ENCODE measurements around the gene SPSB3. TPM values are rescaled to one million over a fixed set of nuclear protein-coding genes. Genes with fewer than 3 reads are reported as not detected.

The SPSB3 gene
- total RNA-seq (100 to 1,000 TPM in 1 of 2 donors, 10 to 100 TPM in 1; 92.2 to 101 TPM), total RNA-seq (115 to 194 reads per million in 2 donors)

DNA sequence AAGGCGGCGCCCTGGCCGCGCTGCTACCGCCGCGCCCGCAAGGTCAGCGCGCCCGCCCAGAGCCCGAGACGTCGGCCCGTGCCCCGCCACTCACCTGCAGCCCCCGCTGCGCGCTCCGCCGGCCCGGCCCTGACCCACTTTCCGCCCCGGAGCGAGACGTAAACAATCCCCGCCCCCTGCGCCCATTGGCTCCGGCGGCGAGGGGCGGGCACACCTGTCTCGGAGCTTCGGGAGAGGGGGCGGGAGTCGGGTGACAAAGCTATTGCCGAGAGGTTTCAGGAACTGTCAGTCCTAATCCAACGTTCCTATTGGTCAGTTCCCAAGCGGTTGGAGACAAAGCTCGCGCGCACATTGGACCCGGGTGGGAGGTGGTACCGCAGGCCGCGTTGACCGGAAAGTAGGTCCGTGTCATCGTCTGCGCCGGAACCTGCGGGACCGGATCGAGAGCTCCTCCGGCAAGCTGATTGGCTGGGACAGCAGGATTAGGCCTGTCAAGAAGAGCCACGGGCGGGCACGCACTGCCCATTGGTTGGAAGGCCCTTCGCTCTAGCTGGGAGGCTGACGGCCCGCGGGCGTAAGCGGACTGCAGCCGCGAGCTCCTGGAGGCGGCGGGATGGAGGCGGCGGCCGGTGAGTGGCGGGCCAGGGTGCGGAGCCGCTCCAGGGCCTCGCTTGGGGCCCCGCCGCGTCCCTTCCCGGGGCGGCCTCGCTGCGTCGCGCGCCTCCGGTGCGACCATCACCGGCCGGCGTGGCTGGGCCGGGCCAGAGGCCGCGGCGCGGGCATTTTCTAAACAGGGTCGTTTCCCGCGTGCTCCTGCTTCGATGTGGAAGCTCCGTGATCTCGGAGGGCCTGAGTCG lies at the start of gene SPSB3, which contains the start of gene NUBP2:
Gene SPSB3, minus strand, starts transcription at position 164 of the 857 bp plus-strand sequence. CDS start 1,088 bp downstream, outside the sequence.
Gene NUBP2, plus strand, starts transcription at position 553 of the 857 bp plus-strand sequence. Its CDS starts 61 bp downstream, at position 614.
- H3K36me3 Mint-ChIP-seq (ENCODE audit: low read depth): peaks cover 3% of the 10 kb centered on the region
- ATAC-seq (peak; percentile 89), DNase-seq (peak; percentile 91 to 97 (median 94))
- H3K27ac Mint-ChIP-seq: peak within 1 kb of the TSS; percentile 78
- H3K27me3 Mint-ChIP-seq: no peaks in the 10 kb centered on the region
- no peaks in the 10 kb centered on the region for H3K9me3 ChIP-seq (ENCODE audit: control insufficient read depth, low read length, poor library complexity, severe bottlenecking)
- peak within 1 kb of the TSS; percentile 92 for H3K4me3 Mint-ChIP-seq
- H3K4me1 Mint-ChIP-seq: peaks cover 12% of the 10 kb centered on the region

DNA sequence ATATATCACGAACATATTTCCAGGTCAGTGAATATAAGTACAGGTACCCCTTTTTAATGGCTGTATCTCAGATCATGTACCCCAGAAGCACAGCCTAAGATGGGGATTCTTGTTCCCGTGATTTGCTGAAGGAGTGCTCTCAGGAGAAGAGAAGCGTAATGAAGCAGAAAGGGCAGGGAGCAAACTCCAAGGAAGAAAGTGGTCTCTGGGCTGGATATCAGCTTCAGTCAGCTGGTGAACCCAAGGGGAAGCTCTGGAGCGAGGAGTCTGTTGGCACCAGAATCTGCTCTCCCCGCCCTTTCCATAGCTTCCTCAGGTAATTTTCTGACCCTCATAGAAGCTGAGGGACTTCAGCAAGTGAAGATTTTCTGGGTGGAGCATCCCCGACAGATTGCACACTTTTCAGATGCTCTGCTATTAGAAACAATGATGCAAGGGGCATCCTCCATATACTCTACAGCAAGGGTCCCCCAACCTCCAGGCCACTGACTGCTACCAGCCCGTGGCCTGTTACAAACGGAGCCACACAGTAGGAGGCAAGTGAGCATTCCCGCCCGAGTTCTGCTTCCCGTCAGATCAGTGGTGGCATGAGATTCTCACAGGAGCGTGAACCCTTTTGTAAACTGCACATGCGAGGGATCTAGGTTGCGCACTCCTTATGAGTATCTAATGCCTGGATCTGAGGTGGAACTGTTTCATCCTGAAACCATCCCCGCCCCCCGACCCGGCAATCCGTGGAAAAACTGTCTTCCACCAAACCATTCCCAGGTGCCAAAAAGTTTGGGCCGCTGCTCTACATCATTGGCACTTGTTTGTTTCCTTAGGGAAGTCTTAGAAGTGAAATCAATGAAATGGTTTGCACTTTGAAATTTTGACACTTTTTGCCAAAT lies 49.1 kb upstream of the SPSB3 start:
- Mint-ChIP-seq H3K4me3 (no peak overlapping the region), H3K4me1 (peaks cover 5% of the 10 kb centered on the region), H3K36me3 (ENCODE audit: low read depth) (no peaks in the 10 kb centered on the region), H3K27me3 (no peaks in the 10 kb centered on the region), H3K27ac (no peak overlapping the region)
- DNase-seq (no peak), ATAC-seq (no peak)
- H3K9me3 ChIP-seq (ENCODE audit: control insufficient read depth, low read length, poor library complexity, severe bottlenecking): no peaks in the 10 kb centered on the region

DNA sequence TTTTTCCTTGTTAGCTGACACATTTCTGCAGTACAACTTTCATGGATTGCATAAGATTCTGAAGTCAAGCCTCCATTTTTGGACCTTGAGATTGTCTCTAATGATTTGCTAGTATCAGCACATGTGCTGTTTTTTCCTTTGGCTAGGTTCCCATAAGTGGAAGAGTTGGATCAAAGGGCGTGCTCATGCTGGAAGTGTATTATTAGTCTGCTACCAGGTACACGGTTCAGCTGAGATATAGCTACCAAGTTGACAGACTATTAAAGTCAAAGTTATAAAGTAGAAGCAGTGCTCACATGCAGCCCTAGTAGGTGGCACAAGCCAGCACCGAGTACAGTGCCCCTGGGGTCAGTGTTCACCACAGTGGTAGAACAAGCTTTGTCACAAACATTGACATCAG lies 47.8 kb upstream of the SPSB3 start:
- ATAC-seq (no peak), DNase-seq (no peak)
- no peak overlapping the region for H3K4me3 Mint-ChIP-seq
- H3K9me3 ChIP-seq (ENCODE audit: control insufficient read depth, low read length, poor library complexity, severe bottlenecking): no peaks in the 10 kb centered on the region
- H3K36me3 Mint-ChIP-seq (ENCODE audit: low read depth): no peaks in the 10 kb centered on the region
- H3K27me3 Mint-ChIP-seq: no peaks in the 10 kb centered on the region
- H3K4me1 Mint-ChIP-seq: peaks cover 8% of the 10 kb centered on the region
- H3K27ac Mint-ChIP-seq: no peak overlapping the region

DNA sequence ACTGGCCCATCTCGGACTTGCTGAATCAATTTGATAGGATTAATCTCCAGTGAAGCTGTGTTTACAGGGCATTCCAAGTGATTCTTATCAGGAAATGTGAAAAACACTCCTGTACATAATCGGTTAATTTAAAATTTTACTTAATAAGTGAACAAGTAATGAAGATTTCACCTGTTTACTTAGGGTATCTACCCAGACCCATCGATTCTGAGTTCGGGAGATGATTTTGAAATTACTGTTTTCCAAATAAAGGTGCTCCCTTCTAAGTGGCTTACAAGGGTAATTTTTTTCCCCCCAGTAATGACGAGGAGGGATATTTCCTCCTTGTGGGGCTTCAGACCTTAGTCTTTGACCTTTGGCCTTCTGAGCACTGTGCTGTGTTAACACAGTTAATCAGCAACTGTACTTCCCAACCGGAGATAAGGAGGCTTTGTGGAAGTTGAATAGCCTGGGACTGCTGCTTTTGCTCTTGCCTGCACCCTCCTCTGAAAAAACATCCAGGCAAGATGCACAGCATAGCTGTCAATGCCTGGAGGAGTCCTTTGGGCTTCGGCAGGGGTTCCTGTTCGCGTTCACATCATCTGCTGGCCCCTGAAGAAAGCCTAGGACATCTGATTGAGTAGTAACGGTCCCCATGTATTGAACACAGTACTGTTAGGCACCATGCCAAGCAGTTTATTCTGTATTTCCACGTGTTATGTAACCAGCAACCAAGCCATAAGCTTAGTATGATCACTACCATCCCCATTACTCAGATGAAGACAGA lies 46.5 kb upstream of the SPSB3 start:
- H3K27ac Mint-ChIP-seq: no peak overlapping the region
- H3K4me3 Mint-ChIP-seq: peak overlapping the region; percentile 47
- no peaks in the 10 kb centered on the region for H3K36me3 Mint-ChIP-seq (ENCODE audit: low read depth)
- H3K9me3 ChIP-seq (ENCODE audit: control insufficient read depth, low read length, poor library complexity, severe bottlenecking): no peaks in the 10 kb centered on the region
- H3K4me1 Mint-ChIP-seq: peaks cover 12% of the 10 kb centered on the region
- ATAC-seq (no peak), DNase-seq (no peak)
- no peaks in the 10 kb centered on the region for H3K27me3 Mint-ChIP-seq

DNA sequence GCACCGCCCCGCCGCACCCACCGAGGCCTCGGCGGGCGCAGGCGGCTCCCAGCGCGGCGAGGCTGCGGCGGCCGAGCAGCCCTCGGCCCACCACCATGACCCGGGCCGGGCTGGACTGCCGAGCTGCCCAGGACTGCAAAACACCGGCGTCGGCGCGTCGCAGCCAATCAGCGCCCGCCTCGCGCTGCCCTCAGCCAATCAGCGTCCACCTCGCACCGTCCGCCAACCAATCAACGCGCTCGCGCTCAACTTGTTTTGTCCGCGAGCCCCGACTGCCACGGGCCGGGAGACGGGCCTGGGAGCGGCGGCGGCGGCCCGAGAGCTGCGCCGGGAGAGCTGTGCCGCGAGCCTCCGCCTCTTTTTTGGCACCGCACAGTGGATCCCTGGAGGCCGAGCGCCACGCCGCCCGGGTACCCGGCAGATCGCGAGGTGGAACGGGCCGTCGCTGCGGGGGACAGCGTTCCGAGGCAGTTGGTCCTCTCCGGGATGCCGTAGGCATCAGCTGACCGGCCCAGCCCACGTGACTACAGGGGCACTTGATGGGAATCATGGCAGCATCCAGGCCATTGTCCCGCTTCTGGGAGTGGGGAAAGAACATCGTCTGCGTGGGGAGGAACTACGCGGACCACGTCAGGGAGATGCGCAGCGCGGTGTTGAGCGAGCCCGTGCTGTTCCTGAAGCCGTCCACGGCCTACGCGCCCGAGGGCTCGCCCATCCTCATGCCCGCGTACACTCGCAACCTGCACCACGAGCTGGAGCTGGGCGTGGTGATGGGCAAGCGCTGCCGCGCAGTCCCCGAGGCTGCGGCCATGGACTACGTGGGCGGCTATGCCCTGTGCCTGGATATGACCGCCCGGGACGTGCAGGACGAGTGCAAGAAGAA lies 44.6 kb upstream of the SPSB3 start, which contains the start of the genes FAHD1 and HAGH:
Gene FAHD1, plus strand, starts transcription at position 516 of the 883 bp plus-strand sequence. Its CDS starts 33 bp downstream, at position 549.
Gene HAGH, minus strand, starts transcription at position 135 of the 883 bp plus-strand sequence. Its CDS starts 38 bp downstream, at position 97.
- DNase-seq (peak; percentile 82 to 87 (median 85)), ATAC-seq (peak; percentile 87)
- Mint-ChIP-seq H3K4me1 (peaks cover 12% of the 10 kb centered on the region), H3K4me3 (peak within 1 kb of the TSS; percentile 91), H3K27ac (peak within 1 kb of the TSS; percentile 77), H3K36me3 (ENCODE audit: low read depth) (no peaks in the 10 kb centered on the region), H3K27me3 (no peaks in the 10 kb centered on the region)
- no peaks in the 10 kb centered on the region for H3K9me3 ChIP-seq (ENCODE audit: control insufficient read depth, low read length, poor library complexity, severe bottlenecking)

DNA sequence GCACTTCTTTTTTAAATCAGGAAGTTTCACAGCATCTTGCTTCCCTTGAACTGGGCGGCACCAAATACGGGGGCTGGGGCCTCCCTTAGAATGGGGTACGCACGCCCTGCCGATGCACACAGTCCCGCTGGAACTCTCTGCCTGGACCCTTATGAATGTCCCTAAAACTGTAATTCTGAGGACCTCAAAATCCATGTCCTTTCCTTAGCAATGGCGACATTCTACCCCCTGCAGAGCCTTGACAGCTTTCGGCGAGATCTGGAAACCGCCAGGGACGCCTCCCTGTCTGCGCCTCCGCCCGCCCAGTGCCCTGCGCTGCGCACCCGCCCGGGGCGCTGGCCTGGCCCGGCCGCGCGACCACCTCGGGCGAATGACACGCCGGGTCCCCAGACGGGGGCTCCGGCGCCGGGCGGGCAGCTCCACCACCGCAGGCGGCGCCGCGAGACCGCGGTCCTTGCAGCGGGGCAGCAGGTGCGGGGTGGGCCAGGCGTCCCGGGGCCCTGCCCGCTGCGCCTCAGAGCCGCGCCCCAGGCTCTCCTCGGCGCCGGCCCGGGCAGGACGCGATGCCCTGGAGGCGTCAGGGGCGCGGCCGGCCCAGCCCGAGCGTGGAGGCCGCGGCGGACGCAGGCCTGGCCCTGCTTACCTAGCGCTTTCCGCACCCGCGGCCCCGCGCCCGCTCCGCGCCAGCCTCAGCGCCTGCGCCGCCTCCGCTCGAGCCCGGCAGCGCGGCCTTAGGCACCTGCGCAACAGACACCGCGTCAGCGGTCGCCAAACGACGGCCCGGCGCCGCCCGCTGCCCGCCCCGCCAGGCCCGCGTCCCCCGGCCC lies 43.7 kb upstream of the SPSB3 start:
- no peaks in the 10 kb centered on the region for H3K27me3 Mint-ChIP-seq
- H3K27ac Mint-ChIP-seq: peak overlapping the region; percentile 77
- no peaks in the 10 kb centered on the region for H3K9me3 ChIP-seq (ENCODE audit: control insufficient read depth, low read length, poor library complexity, severe bottlenecking)
- H3K4me3 Mint-ChIP-seq: peak overlapping the region; percentile 91
- ATAC-seq (peak; percentile 78), DNase-seq (peak in 2 of 3 donors; percentile 59 to 73)
- no peaks in the 10 kb centered on the region for H3K36me3 Mint-ChIP-seq (ENCODE audit: low read depth)
- peaks cover 12% of the 10 kb centered on the region for H3K4me1 Mint-ChIP-seq

DNA sequence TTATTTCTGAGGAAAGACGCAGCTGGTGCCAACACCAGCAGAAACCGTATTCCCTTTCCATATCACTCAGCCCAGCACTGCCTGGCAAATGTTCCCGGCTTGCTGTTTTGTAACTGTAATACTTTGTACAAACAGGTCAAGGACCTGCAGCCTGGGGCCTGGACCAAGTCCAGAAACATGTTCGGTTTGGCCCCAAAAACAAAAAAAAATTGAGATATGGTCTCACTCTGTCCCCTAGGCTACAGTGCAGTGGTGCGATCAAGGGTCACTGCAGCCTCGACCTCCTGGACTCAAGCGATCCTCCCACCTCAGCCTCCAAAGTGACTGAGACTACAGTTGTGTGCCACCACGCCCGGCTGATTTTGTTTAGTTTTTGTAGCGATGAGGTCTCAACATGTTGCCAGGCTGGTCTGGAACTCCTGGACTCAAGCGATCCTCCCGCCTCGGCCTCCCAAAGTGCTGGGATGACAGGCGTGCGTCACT lies 43.1 kb upstream of the SPSB3 start:
- Mint-ChIP-seq H3K4me1 (peaks cover 12% of the 10 kb centered on the region), H3K4me3 (peak overlapping the region; percentile 85)
- DNase-seq: no peak

DNA sequence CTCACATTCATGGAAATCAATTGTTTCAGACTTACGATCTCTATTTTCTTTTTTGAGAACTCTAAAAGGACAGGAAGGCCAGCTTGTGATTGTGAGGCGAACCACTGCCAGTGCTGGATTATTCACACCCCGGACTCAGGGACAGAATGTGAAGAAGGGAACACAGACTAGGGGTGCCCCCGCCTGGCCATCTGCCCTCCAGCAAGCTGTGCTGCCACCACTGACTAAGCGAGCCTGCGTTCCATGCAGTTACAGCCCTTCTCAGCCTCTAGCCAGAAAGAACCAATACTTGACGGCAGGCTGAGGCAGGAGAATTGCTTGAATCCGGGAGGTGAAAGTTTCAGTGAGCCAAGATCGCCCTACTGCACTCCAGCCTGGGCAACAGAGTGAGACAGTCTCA lies 41.5 kb upstream of the SPSB3 start:
- DNase-seq (no peak), ATAC-seq (no peak)
- Mint-ChIP-seq H3K27ac (peak overlapping the region; percentile 54), H3K27me3 (no peaks in the 10 kb centered on the region), H3K4me1 (peaks cover 15% of the 10 kb centered on the region), H3K36me3 (ENCODE audit: low read depth) (no peaks in the 10 kb centered on the region), H3K4me3 (no peak overlapping the region)
- H3K9me3 ChIP-seq (ENCODE audit: control insufficient read depth, low read length, poor library complexity, severe bottlenecking): no peaks in the 10 kb centered on the region

More for the DNA sequence above, 43.1 kb upstream of the SPSB3 start:
- no peaks in the 10 kb centered on the region for H3K9me3 ChIP-seq (ENCODE audit: control insufficient read depth, low read length, poor library complexity, severe bottlenecking)
- H3K27me3 Mint-ChIP-seq: no peaks in the 10 kb centered on the region
- ATAC-seq: no peak
- no peaks in the 10 kb centered on the region for H3K36me3 Mint-ChIP-seq (ENCODE audit: low read depth)
- peak overlapping the region; percentile 77 for H3K27ac Mint-ChIP-seq

DNA sequence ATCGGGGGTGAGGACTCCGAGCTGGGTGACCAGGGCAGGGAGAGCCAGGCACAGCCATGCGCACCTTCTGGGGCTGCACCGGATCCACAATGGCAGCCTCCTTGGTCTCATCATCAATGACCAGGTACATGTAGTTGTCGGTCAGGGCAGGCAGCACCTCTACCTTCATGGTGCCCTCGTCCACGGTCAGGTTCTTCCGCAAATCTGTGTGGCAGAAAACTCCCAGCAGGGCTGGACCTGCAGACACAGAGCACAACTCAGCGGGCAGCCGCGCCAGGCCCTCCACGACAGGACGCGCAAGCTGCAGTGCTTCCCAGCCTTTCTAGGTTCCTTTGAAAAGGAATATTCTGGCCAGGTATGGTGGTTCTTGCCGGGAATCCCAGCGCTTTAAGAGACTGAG lies 40.4 kb upstream of the SPSB3 start:
- H3K27me3 Mint-ChIP-seq: no peaks in the 10 kb centered on the region
- no peak for ATAC-seq

DNA sequence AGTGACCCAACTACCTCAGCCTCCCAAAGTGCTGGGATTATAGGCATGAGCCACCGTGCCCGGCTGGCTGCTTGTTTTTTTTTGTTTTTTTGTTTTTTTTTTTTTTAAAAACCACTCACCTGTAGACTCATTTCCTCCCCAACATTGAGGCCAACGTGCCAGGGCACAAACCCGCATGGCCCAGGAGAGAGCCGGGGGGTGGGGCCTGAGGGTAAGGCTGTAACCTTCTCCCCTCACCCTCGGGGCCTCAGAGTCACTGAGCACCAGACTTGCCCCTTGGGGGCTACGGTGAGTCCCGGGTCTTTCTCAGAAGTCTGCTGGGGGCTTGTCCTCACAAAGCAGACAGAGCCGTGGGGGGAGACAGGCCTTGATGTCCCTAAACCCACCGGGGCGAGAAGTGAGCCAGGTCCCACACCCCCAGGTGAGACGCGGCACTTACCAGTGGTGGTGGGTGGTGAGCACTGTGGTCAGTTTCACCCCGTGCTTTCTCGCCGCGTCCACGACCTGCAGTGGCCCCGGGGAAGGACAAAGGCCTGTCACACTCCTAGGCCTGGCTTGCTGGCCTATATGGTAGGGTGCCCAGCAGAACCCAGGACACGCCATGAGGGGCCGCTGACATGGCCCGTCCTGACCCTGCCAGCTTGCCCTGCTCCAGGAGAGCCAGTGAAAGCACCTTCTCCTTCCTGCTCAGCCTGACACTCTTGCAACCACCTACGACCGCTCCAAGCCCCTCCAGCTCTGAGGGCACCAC lies 39.7 kb upstream of the SPSB3 start:
- Mint-ChIP-seq H3K27me3 (no peaks in the 10 kb centered on the region), H3K36me3 (ENCODE audit: low read depth) (no peaks in the 10 kb centered on the region), H3K27ac (no peak overlapping the region), H3K4me1 (peaks cover 10% of the 10 kb centered on the region), H3K4me3 (no peak overlapping the region)
- no peak for ATAC-seq
- no peak for DNase-seq
- no peaks in the 10 kb centered on the region for H3K9me3 ChIP-seq (ENCODE audit: control insufficient read depth, low read length, poor library complexity, severe bottlenecking)

More for the DNA sequence above, 40.4 kb upstream of the SPSB3 start:
- no peak for DNase-seq
- no peak overlapping the region for H3K27ac Mint-ChIP-seq
- H3K4me3 Mint-ChIP-seq: no peak overlapping the region
- H3K36me3 Mint-ChIP-seq (ENCODE audit: low read depth): no peaks in the 10 kb centered on the region
- H3K4me1 Mint-ChIP-seq: peaks cover 15% of the 10 kb centered on the region
- H3K9me3 ChIP-seq (ENCODE audit: control insufficient read depth, low read length, poor library complexity, severe bottlenecking): no peaks in the 10 kb centered on the region
